HG02970 (cell line): ENCODE measurements around the gene GAGE10.
A peak's percentile ranks its signal among the peaks of the same experiment; 100 is the strongest.

ENCODE experiments used
- ATAC-seq: cut with Tn5 transposase; IDR thresholded peaks from one replicate; pipeline ENCODE4 v1.9.1; 2021; ENCODE audit warnings: mild to moderate bottlenecking, moderate library complexity, moderate number of reproducible peaks; ENCODE audit not compliant: unreplicated experiment, low FRiP score

Gene GAGE10, protein sequence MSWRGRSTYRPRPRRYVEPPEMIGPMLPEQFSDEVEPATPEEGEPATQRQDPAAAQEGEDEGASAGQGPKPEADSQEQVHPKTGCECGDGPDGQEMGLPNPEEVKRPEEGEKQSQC

DNA sequence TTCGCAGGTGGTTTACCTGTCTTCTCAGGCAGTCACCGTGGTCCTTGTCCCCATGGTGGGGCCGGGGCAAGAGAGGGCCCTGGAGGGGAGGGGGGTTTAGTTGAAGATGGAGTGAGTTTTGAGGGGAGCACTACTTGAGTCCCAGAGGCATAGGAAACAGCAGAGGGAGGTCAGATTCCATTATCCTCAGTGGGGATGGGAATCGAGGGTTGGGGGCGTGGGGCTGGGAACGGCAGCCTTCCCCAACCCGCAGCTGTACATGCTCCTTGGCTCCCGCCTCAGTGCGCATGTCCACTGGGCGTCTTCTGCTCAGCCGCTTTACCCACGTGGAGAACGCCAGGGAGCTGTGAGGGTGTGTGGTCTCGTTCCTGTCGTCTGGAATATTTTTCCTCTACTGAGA lies at the start of gene GAGE10:
GAGE10 (plus strand) TSS at position 301 of the 400 bp plus-strand sequence. CDS start 1,214 bp downstream, outside the sequence.
- no peak for ATAC-seq

DNA sequence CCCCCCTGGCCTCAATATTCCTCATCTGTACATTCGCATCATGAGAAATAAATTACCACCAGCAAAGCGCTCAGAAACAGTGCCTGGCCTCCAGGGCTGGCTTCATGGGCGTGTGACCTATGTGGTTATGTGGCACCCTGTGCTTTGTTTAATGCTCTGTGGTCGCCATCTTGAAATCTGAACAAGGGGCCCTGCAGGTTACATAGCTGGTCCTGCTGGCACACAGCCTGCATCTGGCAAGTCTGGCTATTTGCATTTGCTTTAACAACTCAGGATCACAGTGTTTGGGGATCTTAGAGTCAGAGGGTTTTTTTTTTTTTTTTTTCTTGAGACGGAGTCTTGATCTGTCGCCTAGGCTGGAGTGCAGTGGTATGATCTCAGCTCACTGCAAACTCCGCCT lies 48.8 kb upstream of the GAGE10 start:
- no peak for ATAC-seq

- ATAC-seq = no peak
Observed at GRCh38 chrX:49256268-49256995, 47.0 kb upstream of the GAGE10 start.

DNA sequence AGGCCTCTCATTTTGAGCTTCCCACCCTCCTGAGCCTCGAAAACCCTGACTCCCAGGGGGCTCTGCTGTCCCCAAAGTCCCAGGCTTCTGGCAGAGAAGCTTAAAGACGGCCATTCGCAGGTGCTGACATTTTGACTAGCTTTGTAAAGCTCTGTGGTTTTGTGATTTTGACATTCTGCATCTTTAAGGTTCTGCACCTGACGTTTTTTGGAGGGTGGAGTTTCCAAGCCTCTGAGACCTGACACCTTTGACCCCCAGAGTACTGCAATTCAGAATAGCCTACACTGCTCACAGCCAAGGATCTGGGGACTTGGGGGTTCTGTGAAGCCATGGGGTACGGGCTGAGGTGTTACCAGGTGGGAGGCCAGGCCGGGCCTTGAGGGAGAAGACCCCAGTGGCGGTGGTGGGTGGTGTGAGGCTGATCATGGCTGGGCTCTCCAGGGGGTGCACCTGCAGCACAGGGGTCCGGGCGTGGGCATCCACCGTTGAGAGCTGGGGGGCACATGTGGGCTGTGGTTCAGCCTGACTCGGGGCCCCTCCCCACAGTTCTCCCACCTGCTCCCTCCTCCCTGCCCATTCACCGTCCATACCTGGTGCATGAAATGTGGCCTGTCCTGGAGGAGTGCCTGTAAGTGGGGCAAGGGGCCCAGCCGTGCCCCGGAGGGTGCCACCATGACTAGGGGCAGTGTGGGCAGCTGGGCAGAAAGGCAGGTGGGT lies 46.2 kb upstream of the GAGE10 start:
- ATAC-seq = no peak

GRCh38 chrX:49257846-49258748 lies 45.3 kb upstream of the GAGE10 start:
- no peak for ATAC-seq

- no peak for ATAC-seq
Observed at GRCh38 chrX:49258749-49259124, 44.7 kb upstream of the GAGE10 start.

- no peak for ATAC-seq
Observed at GRCh38 chrX:49260221-49260985, 43.0 kb upstream of the GAGE10 start.

DNA sequence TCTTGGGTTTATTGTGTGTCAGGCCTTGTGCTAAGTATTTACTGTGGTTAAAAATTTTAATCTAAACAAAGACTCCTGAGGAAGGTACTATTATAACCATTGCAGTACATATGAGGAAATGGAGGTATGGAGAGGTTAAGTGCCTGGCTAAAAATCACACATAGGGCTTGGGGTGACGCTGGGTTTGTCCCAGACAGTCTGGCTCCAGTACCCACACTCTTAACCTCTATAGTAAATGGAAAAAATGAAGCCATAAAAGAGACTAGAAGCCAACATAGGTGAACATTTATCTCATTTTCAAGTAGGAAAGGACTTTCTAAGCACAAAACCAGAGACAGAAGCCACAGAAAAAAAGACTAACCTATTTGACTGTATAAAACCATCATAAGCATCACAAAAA lies 40.8 kb upstream of the GAGE10 start:
- ATAC-seq = no peak

- ATAC-seq = no peak
Observed at GRCh38 chrX:49263631-49264030, 39.8 kb upstream of the GAGE10 start.

GRCh38 chrX:49264460-49264859 lies 39.0 kb upstream of the GAGE10 start, which contains the start of gene FOXP3:
FOXP3 (minus strand) TSS chrX:49264710; CDS start chrX:49258505, 6,205 bp downstream.
- ATAC-seq = no peak

DNA sequence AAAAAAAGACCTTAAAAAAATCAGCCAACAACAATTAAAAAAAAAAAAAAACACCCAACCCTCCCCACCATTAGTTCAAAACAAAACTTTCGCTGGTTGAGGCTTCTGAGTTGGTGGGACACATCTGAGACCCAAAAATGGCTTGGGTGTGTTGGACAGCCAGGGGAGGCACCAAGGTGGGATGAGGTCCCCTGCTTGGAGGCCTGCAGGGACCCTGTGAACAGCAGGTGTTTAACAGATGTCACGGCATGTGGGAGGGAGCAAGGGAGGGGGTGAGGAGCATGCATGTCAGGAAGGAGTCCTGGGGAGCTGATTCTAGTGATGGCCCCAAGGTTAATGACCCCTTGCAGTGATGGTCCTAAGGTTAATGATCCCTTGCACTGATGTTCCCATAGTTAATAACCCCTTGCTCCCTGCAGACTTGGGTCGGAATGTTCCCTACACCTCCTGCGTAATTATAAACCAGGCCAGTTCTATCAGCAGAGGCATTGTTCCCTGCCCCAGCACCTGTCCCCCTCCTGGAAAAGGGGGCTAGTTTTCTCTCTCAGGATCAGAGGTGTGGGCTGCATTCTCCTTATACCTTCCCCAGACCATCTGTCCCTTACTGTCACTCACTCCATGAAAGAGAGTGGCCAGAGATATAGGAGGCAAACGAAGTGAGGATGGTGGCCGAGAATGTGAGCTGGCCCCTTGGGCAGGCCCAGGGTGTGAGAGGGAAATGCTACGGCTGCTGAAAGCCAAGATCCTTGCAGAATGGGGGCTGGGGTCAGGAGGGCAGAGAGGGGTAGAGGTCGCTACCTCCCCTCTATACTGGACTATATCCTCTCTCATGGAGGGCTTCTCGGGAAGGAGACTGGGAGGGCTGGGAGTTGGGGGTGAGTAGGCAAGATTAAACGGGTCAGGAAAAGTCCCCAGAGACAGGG lies 36.7 kb upstream of the GAGE10 start:
- no peak for ATAC-seq

DNA sequence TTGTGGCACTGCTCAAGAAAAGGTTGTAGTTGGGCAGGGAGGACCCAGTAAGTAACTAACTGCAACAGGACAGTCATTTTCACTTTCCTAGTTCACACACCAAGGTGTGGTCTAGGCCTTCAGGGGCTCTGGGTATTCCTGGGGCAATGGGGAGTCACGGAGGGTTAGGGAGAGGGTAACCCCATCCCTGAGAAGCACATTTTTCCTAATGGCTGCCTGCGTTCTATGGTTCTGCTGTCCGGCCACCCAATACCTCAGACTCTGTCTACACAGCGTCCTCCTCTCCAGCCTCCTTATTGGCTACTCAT lies 34.8 kb upstream of the GAGE10 start:
- no peak for ATAC-seq

GRCh38 chrX:49269010-49269766 lies 34.3 kb upstream of the GAGE10 start:
- ATAC-seq = peak; percentile 81

GRCh38 chrX:49269767-49270248 lies 33.6 kb upstream of the GAGE10 start, which contains the start of gene PPP1R3F:
PPP1R3F (plus strand) TSS chrX:49269793; CDS start chrX:49269870, 77 bp downstream.
- ATAC-seq = peak; percentile 21

- ATAC-seq = no peak
Observed at GRCh38 chrX:49270249-49270921, 33.1 kb upstream of the GAGE10 start.

- ATAC-seq = no peak
Observed at GRCh38 chrX:49271341-49271740, 32.1 kb upstream of the GAGE10 start.

GRCh38 chrX:49272421-49272820 lies 31.0 kb upstream of the GAGE10 start:
- no peak for ATAC-seq
